GM12801 (cell line): ENCODE measurements around the gene SUFU.

Experiments used
- CTCF ChIP-seq: IDR thresholded peaks from one replicate; pipeline ENCODE4 v1.5.1; 2011; ENCODE audit warnings: control low read depth; ENCODE audit not compliant: insufficient read length; ENCODE audit errors: extremely low read depth

Gene SUFU

GRCh38 chr10:102649797-102650654 is 146.3 kb downstream of the SUFU start:
- no peak for TF ChIP-seq CTCF

GRCh38 chr10:102650655-102651454 is 147.1 kb downstream of the SUFU start:
- TF ChIP-seq CTCF, result no peak

GRCh38 chr10:102651455-102652169 is 147.8 kb downstream of the SUFU start:
- no peak for TF ChIP-seq CTCF

GRCh38 chr10:102652170-102652916 is 148.6 kb downstream of the SUFU start:
- TF ChIP-seq CTCF, result no peak

GRCh38 chr10:102653060-102653459 is 149.3 kb downstream of the SUFU start:
- no peak for TF ChIP-seq CTCF

- TF ChIP-seq CTCF, result no peak
Observed at GRCh38 chr10:102654566-102654965, 150.8 kb downstream of the SUFU start.
